Measurements from ENCODE around the gene PARD3B.

The PARD3B gene

DNA sequence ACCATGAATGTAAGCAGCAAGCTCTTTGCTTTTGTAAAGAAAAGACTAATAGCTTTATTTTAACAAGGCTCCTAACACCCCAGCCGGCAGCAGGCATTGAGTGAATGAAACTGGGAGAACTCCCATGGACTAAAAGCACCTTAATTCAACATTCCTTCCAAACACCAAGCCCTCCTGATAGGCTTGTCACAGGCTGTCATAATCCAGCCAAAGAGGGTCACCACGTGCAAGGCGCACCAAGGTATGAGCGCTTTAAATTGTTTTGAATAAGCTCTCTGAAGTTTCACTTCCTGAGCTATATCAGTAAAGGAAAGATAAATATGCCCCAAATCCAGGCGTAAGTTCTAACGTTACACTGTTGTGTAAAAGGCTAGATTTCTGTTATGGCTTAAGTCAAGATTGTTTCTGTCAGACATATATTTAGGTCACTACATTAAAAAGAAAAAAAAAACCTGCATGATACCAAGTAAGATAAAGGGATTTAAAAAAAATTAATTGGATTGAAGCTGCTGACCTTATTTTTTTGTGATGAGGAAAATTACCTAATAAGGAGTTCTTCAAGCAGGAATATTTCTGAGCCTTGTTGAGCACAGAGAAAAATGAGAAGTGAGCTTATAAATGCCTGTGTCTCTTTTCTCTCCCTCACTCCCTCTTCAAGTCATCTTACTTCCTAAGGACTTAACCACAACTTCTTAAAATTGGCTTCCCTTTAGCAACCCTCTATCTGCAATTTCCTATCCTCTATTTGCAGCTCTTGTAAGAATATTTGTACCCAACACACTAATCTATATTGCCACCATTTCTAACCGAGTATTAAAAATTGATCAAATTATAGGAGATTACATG is 1000.9 kb downstream of the PARD3B start:
- no peak for DNase-seq

DNA sequence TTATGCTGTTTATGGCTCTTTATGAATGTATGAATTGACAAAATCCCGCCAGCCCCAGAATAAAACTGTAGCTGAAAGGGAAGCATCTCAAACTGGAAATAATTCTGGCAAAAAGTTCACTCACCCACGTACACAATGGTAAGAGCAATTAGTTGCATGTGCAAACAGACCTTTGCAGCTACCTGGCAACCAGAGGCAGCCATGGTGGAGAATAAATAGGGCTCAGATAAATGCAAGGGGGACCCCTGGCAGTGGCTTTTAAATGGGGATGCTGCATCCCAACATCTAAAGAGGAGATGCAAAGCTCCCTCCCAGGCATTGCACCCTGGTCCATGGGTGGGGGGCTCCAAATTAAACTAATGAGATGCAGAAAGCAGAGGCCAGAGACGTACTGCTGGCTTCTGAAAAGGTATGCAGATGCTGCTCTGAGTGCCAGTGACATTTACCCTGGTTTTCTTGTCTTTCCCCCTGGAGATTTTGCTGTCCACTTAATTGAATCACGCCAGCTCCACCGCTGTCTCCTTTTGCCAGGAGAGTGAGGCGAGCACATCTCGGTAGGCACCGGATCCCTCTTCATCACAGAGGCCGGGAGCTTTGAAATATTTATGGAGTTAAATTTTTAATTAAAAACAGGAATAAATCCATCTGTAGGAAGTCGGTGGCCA is 1010.4 kb downstream of the PARD3B start:
- DNase-seq: no peak

DNA sequence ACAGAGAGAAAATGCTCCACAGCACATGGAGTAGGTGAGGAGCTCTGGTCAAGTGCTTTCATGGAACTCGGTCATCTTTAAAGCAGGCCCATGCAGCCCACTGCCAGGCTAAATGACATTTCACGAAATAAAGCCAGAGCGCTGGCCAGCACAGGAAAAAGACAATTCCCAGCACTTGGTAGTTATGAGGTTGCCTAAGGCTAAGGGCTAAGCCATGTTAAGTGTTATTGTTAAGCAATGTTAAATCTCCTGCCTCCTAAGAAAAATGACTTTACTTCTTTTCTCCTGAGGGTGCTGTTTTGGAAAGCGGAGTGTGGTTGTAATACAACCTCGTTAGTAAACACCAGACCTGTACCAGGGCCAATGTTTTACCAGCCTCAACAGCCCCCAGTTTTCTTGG is 1011.1 kb downstream of the PARD3B start:
- DNase-seq: no peak

DNA sequence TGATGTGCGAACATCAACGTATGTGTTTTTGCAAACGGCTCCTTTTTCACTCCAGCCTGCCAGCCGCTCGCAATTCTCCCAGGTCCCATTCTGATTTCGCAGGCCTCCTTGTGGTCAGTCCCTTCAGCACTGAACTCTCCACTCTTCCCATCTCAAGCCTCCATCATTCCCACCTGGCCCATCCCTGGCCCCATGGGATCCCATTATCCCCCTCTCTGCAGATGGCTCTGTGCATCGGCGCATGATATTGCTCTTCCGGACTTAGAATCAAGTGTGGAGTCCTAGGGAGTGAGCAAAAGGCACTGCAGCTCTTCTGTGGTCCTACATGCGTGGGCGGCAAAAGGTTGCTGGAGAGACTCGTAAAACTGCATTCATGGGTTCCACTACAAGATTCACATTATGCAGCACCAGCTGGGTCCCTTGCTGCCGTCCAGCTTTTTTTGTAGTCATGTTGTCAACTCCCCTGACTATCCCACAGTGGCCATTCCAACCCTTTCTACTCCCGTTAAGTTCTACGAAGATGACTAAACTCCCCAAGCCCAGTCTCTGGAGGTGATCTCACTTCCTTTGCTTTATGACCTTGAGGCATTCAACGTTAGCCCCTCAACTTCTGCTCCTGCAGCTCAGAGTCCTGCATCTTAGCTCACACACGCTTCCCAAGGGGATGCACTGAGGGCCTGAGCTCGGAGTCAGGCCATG is 1011.7 kb downstream of the PARD3B start:
- DNase-seq: no peak

DNA sequence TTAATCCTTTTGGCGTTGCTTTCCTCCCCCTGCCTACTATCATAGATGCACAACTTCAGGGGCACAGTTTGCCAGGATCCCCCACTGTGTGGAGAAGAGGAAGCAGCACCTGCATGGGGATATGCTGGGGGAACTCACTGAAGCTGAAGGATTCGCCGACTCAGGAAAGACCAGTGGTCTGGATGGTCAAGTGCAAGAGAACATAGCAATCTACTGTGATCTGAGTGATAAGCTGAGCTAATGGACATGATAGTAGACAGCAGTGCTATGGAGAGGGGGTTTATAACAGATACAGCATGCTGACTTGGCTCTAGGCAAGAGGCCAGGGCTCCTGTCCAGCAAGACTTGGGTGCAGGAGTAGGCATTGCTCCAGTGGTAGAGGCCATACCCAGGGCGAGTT is 1012.6 kb downstream of the PARD3B start:
- no peak for DNase-seq

DNA sequence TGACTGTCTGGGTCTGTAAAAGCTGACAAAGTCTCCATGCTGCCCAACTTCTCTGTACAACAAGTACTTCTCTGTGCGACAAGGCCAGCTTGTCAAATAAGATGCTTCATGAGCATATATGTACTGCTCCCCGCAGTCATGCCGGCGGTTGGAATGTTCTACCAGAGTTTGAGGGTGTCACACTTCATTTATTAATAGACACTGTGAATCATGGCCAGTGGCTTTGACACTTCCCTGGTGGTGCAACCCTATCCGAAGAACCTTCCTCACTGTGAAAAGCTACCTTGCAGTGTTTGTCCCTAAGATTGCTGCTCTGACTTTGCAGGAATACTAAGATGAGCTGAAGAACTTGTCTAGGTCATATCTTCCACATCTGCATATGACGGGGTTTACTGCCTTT is 1016.2 kb downstream of the PARD3B start:
- no peak for DNase-seq

DNA sequence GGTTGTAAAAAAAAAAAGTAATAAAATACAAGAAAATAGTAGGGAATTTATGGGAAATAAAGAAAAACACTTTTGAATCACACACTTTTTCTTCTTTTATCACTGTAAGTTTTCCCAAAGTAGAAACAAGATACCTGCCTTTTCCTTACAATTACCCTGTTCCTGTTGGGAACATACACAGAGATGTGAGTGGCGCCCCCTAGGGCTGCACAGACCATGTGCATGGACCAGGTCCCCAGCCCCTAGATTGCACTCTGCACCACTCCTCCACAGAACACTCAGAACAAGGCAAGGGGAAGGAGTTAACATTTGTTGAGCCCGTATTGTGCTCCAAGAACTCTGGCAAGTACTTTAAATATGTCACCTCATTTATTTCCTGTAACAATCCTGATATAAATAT is 1018.4 kb downstream of the PARD3B start:
- DNase-seq: peak; percentile 62

DNA sequence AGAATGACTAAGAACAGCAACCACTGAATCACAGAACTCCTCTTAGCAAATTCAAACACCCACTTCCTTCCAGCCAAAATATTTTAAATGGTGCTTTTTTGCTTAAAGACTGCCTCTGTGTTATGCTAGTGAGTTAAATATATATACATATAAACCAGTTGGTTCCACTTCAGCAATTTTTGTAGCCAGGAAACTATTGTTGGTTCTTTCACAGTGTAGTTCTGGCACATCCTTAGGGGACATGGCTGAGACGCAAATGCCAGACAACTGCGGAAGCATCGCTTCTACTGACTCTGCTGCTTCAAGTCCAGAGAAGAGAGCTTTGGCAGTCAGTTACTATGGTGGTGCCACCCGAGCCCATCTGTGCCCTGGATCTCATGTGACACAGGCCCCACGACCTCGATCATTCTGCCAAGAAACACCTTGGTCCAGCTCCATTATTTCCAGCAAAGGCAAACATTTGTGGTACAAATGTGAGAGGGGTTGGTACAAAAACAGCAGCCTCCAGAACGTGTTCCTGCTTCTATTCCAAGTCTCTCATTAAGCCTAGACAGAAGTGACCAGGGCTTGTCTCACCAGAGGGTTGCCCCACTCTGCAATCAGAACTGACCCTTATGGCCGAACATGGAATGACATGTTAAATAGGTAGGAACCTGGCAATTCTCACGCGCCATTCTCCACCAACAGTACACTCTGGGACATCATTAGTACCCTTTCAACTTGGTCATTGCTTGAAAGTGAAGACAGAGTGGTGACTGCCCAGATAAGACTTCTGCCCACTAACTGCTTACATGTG is 1019.3 kb downstream of the PARD3B start:
- no peak for DNase-seq

DNA sequence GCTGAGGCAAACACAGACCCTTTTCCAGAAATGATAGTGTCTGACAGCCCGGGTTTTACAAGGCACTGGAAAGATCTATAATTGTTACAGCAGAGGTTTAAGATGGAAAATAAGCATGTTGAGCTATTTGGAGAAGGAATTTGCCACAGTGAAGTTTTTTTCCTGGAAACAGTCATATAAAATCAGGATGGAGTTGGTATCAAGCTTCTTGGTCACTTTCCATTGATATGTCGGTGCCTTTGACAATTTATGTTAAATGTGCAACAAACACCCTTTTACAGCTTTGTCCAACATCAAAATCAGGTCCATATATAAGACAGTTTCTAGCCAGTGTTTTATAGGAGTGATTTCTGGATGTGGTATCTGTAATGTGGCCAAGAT is 1019.9 kb downstream of the PARD3B start:
- DNase-seq: no peak

DNA sequence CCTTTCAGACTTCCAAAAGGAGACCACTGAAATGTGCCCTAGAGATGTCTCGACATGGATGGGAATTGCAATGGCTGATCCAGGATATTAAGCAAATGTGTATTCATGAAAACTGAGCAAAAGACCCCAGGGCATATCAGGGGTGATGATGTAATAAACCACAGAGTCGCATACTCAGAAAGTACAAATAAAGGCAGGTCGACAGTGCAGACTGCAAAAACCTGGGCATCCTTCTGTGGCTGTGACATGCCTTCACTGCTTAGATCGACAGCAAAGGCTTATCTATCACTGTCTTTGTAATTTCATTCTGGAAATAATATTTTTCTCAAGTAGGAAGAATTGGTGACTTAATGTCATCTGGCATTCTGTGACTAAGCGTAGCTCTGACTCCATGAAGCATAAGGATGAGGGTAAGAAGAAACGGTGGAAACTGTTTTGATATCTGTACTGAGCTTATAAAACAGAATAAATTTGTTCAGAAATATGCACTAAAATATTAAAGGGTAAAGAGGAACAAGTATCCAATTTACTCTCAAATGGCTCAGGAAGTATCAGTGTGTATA is 1021.4 kb downstream of the PARD3B start:
- no peak for DNase-seq

DNA sequence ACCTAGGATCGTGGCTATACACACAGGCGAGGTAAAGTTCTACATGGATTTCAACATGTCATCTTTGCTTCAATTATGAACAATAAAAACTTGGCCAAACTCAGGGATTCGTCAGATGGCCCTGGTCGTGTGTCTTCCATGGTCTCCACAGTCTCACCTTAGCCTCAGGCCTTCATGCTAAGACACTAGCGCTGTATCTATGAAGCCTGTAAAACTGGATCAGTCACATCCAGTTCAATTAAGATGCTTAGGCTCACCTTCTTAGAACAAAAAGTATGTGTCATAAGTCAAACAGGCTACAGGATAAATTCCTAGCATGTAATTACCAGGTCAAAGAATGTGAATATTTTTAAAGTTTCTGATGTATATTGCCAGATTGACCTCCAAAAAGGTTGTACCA is 1023.3 kb downstream of the PARD3B start:
- DNase-seq: no peak

DNA sequence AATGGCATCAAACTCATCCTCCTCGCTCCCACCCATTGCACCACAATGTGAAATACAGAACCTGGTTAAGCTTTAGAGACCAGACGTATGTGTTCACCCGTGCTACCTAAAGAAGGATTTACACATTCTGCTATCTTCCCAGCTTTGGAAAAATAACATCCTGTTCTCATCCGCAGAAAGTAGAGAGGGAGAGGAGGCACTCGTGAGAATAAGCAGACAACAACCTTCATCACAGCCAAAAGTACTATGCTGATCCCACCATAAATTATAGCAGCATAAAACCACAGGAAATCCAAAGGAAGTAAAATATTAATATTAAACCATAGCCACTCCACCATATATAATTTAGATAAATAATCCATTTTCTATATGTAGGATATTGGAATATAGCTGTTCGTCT is 1025.4 kb downstream of the PARD3B start:
- DNase-seq: no peak

DNA sequence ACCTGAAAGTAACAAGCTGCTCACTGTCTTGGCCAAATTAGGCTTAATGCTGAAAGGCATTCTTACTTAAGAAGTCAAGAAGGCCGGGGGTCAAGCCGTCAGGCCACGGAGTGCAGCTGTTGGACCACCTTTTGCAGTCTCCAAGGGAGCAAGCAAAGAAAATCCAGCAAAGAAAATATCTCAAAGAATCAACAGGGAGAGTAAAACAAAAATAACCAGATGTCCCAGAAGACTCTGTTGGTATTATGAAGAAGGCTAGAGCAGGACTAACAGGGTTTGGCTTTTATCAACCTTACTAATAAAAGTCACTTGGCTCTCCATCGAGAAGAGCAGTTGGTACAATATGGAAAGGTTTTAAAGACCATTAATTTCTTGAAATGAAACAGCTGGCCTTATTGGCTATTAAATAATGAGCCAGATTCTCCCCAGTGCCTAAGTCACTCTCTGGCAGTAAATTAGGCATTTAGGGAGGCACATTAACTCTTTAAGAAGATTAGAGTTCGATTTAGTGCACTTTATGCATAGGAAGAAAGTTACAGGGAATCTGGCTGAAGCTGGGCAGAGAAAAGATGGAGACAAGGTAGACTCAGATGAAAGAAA is 1026.2 kb downstream of the PARD3B start:
- DNase-seq: no peak

DNA sequence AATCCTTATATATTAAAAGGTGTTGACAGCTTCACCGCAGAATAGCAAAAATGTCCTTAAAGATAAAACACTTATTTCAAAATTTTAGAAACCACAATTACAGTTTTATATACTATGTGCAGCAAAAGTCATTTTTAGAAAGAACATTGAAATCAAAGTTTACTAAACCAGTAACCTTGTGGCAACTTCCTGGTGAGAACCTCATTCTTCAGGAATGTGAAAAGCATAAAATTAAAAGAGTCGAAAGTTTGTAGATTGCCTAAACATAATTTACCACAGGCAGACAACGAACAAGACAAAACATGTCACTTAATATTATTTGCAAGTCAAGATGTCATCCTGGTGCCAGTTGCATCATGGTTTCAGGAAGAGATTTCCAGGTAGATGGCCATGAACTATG is 1028.7 kb downstream of the PARD3B start:
- no peak for DNase-seq

DNA sequence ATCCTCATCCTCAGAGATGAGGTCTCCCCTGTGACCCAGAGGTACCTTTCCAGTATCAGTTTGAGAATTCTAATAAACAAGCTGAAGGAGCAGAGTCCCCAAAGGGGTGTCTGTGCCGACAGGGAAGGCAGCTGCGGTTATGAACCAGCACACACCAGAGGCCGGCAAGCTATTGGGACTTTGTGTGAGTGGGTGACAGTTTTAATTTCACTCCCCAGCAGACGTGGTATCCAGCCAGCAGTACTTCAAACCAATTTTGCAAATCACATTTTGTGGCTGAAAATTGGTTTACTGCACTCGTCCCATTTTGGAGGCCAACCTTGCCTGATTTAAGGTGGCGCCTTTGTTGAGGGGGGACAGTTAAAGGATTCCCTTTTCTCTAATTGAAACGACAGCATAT is 1034.1 kb downstream of the PARD3B start:
- DNase-seq: no peak

DNA sequence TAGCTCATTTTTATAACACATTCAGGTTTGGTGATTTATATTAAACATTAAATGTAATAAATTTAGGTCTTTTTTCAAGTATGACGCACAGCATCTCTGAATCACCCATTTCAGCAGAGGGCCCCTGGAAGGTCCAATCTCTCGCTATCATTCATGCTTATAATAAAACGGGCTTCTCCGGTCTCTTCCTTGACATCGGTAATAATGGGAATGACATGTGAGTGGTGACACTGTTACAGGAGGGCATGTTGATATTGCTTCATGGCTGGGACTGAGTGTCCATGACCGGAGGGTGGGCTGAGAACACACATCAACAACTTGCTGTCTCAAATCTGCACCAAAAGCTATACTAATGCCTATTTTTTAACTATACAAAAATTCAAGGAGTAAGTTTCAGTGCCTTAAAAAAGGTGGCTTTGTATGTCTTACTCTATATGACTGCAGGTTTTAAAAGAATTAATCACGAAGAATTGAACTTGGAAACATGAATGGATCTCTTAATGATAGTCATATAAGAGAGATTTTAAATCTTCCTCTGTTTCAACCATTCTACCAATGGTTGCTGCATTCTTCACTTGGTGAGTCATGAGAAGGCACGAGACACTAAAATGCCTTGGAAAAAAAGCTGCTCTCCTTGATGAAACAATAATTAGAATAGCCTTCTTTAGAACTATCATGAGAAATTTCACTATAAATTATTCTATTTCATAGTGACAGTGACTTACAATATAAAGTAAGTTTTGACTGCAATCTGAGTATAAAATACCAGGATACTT is 1035.1 kb downstream of the PARD3B start:
- no peak for DNase-seq

DNA sequence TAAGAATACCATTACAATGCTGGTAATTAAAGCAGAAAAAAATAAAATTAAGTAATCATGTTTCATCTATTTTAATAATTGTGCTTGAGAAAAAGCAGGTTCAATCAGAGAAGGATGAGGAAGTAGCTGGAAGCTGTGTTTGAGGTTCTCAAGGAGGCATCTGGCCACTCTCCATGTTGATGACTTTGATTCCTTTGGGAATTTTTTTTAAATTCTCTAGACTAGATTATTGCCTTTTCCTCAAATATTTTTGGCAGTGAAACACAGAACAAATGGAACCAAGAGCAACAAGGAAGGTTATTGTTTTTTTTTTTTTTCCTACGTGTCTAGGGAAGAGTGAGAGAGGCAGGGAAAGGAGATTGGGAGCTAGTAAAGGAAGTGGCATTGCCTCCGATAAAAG is 1037.1 kb downstream of the PARD3B start:
- no peak for DNase-seq

DNA sequence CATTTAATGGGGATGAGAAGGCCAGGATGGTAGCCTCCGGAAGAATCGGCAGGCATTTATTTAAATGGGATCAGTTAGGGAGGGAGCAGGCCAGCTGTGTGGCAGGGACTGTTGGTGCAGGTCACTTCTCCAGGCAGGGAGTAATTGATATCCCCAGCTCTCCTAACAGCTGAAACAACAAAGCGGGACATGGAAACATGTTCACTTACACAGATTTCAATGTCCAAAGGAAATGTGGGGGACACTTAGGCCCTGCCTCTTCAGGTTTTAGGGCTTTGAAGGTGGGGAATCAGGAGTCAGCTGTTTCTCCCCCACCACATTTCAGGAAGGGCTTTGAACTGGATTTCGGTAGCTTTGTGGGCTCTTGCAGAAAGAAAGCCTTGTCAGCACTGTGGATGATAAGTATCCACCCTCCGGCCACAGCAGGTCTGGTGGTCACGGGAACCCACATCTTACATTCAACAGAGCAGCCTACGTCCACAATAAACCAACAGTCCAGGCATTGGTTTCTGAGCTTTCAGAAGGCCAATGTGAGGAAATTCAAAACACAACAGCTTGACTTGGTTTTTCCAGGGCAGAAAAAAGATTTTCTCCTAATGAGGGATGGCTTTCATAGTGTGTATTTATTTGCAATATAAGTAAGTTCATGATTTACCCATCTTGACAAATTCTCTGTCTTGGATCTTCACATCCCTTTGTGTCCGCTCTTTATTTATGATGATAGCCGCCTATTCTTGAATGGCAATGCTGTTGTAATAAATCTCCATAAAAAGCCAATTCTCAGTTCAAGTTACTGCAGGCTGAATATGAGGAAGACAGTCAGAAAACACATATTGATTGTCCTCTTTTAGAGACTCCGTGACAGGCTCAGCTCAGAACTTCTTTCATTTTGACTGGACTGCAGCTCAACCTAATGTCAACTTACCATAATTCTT is 1040.4 kb downstream of the PARD3B start:
- no peak for DNase-seq

DNA sequence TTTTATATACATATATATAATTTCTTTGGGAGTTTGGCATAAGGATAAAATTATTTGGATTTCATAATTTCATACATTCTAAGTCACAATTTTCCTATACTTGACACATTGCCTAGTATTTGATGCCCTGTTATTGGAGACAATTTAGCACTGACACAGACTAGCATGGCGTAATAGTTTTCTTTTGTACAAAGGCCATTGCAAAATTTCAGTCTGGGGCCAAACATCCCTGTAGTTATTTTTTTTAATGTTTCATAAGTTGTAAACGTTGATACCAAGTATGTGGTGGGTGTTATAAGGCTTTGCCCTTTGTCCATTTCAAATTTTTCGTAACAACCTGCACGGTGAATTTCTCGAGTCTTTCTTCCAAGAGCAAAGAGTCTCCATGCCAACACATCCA is 1041.4 kb downstream of the PARD3B start:
- DNase-seq: no peak

DNA sequence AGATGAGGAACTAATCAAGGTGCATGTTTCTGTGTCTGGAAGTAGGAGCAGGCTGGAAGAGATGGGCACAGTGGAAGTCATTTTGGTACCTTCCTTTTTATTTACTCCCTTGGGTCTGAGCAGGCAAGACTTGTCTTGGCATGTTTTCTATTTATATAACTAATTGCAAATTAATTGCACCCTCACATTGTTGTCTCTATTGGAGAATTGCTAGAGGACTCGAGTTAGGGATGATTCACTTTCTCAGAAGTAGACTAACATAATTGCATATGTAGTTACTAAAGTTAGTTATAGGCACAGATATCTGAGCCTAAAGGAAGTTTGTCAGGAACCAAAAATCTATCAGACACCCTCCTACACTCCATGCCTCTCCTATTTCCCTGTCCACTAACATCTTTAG is 1044.2 kb downstream of the PARD3B start:
- no peak for DNase-seq
